IMR-90 (cell line): ENCODE results near the gene UPK1B. TPM values are rescaled to one million over a fixed set of nuclear protein-coding genes. Genes with fewer than 3 reads are reported as not detected.

Source experiments
- ATAC-seq: fragments of 200-7000 bp; cut with Tn5 transposase; 2 replicates; pipeline ENCODE4 v1.9.1; 2020; ENCODE audit warnings: low read depth, mild to moderate bottlenecking, moderate library complexity
- BruUV-seq: library from RNA; stranded (reverse); fragments of 400-500 nt; replicated peaks from 2 replicates; lab custom pipeline; 2021; lab: Mats Ljungman, UMichigan
- CTCF ChIA-PET: fragments of 300-600 bp; formaldehyde crosslinking; extraction: SDS; loops from one replicate; lab custom pipeline; 2021; ENCODE audit warnings: antibody characterized with exemption; lab: Yijun Ruan, JAX
- POLR2A ChIA-PET: fragments of 300-600 bp; sonication (Branson Sonifier 250); formaldehyde crosslinking; loops from one replicate; lab custom pipeline; 2022; ENCODE audit warnings: antibody characterized with exemption; ENCODE audit not compliant: unreplicated experiment; lab: Charles Lee
- DNase-seq: peaks from one replicate; pipeline ENCODE4 v3.0.0; 2013
- H2AFZ ChIP-seq: replicated peaks from 2 replicates; pipeline ENCODE3; 2013; ENCODE audit warnings: low read length, mild to moderate bottlenecking; ENCODE audit not compliant: poor library complexity
- H2AK5ac ChIP-seq: 2 replicates; pipeline ENCODE4 v1.6.1; 2013; ENCODE audit warnings: low read depth, low read length, inconsistent platforms
- H2AK9ac ChIP-seq: replicated peaks from 2 replicates; pipeline ENCODE3; 2013; ENCODE audit warnings: mild to moderate bottlenecking, low read depth, low read length, moderate library complexity; ENCODE audit not compliant: poor library complexity
- H2BK120ac ChIP-seq: 2 replicates; pipeline ENCODE4 v1.6.1; 2013; ENCODE audit warnings: low read depth, low read length, inconsistent platforms
- H2BK15ac ChIP-seq: 3 replicates; pipeline ENCODE4 v1.6.1; 2013; ENCODE audit warnings: low read depth, low read length, inconsistent platforms
- H2BK20ac ChIP-seq: 2 replicates; pipeline ENCODE4 v1.6.1; 2013; ENCODE audit warnings: low read depth, mild to moderate bottlenecking, inconsistent platforms, low read length, moderate library complexity
- H2BK5ac ChIP-seq: 2 replicates; pipeline ENCODE4 v1.6.1; 2013; ENCODE audit warnings: mild to moderate bottlenecking, low read depth, low read length, inconsistent platforms; ENCODE audit not compliant: poor library complexity, severe bottlenecking
- H3K14ac ChIP-seq: replicated peaks from 2 replicates; pipeline ENCODE4 v1.6.1; 2013; ENCODE audit warnings: low read depth, low read length, inconsistent platforms
- H3K18ac ChIP-seq: 2 replicates; pipeline ENCODE4 v1.6.1; 2013; ENCODE audit warnings: low read depth, low read length, control low read depth
- H3K23ac ChIP-seq: 2 replicates; pipeline ENCODE4 v1.6.1; 2013; ENCODE audit warnings: low read depth, low read length, inconsistent platforms
- H3K27ac ChIP-seq: 2 replicates; pipeline ENCODE4 v1.5.1; 2013; ENCODE audit warnings: mild to moderate bottlenecking, control low read depth, low read length; ENCODE audit not compliant: insufficient read depth
- H3K27me3 ChIP-seq: 2 replicates; pipeline ENCODE4 v1.6.1; 2013; ENCODE audit warnings: low read length; ENCODE audit not compliant: control insufficient read depth, insufficient read depth
- H3K36me3 ChIP-seq: 2 replicates; pipeline ENCODE4 v1.6.1; 2013; ENCODE audit warnings: low read length, mixed read lengths; ENCODE audit not compliant: control insufficient read depth, insufficient read depth
- H3K4ac ChIP-seq: 2 replicates; pipeline ENCODE4 v1.6.1; 2013; ENCODE audit warnings: low read depth, low read length, inconsistent platforms
- H3K4me1 ChIP-seq: 2 replicates; pipeline ENCODE4 v1.6.1; 2013; ENCODE audit warnings: low read length, mixed read lengths; ENCODE audit not compliant: control insufficient read depth, insufficient read depth
- H3K4me2 ChIP-seq: 2 replicates; pipeline ENCODE4 v1.6.1; 2013; ENCODE audit warnings: low read depth, mild to moderate bottlenecking, control low read depth, low read length, moderate library complexity
- H3K4me3 ChIP-seq: 2 replicates; pipeline ENCODE4 v1.5.1; 2013; ENCODE audit warnings: low read depth, mild to moderate bottlenecking, control low read depth, low read length, moderate library complexity; ENCODE audit not compliant: insufficient read depth
- H3K56ac ChIP-seq: 2 replicates; pipeline ENCODE4 v1.6.1; 2013; ENCODE audit warnings: low read length, inconsistent platforms; ENCODE audit not compliant: insufficient read depth; ENCODE audit errors: extremely low read depth
- H3K79me1 ChIP-seq, 2 experiments: 2 replicates each; pipeline ENCODE4 v1.6.1; 2013; ENCODE audit warnings: low read length in 2 of 2, inconsistent platforms in 1 of 2, low read depth in 1 of 2
- H3K9ac ChIP-seq: 2 replicates; pipeline ENCODE4 v1.6.1; 2013; ENCODE audit warnings: low read depth, low read length, control low read depth
- H3K9me1 ChIP-seq: 2 replicates; pipeline ENCODE4 v1.6.1; 2013; ENCODE audit warnings: low read length, inconsistent platforms; ENCODE audit not compliant: insufficient read depth
- H3K9me3 ChIP-seq: 2 replicates; pipeline ENCODE4 v1.6.1; 2013; ENCODE audit warnings: low read length; ENCODE audit not compliant: control insufficient read depth, insufficient read depth
- H4K20me1 ChIP-seq: 2 replicates; pipeline ENCODE4 v1.6.1; 2013; ENCODE audit warnings: low read length, inconsistent platforms; ENCODE audit not compliant: insufficient read depth
- H4K5ac ChIP-seq: 2 replicates; pipeline ENCODE4 v1.6.1; 2013; ENCODE audit warnings: mild to moderate bottlenecking, low read depth, low read length, control low read depth
- H4K8ac ChIP-seq, 2 experiments: 2 replicates each; pipeline ENCODE4 v1.6.1; 2013; ENCODE audit warnings: low read depth in 2 of 2, low read length in 2 of 2, control low read depth in 1 of 2, inconsistent platforms in 1 of 2
- H4K91ac ChIP-seq: 2 replicates; pipeline ENCODE4 v1.6.1; 2013; ENCODE audit warnings: low read depth, low read length, inconsistent platforms; ENCODE audit not compliant: insufficient read depth
- MXI1 ChIP-seq: IDR thresholded peaks from 2 replicates; pipeline ENCODE4 v1.6.1; 2012; ENCODE audit warnings: low read depth, mild to moderate bottlenecking, low read length, moderate library complexity, borderline replicate concordance
- RAD21 ChIP-seq: IDR thresholded peaks from 2 replicates; pipeline ENCODE4 v1.6.1; 2012; ENCODE audit warnings: low read length, improper control_type of control experiment
- RFX5 ChIP-seq: IDR thresholded peaks from 2 replicates; pipeline ENCODE4 v1.8.0; 2012; ENCODE audit warnings: low read depth, mild to moderate bottlenecking, low read length, moderate library complexity
- SMC3 ChIP-seq: fragments of 150-350 bp; IDR thresholded peaks from 2 replicates; pipeline ENCODE4 v1.6.1; 2016; ENCODE audit warnings: low read depth, mild to moderate bottlenecking, antibody characterized with exemption, low read length, moderate library complexity
- USF2 ChIP-seq: fragments of 150-350 bp; IDR thresholded peaks from 2 replicates; pipeline ENCODE4 v1.6.1; 2017; ENCODE audit warnings: mild to moderate bottlenecking, antibody characterized with exemption, low read length, low read depth
- WGBS, 2 experiments: methylation state at CpG; one replicate each; pipeline versions ENCODE4 v1.1.5 to v1.1.7; 2013; ENCODE audit warnings: missing lambda C conversion rate in 2 of 2; ENCODE audit not compliant: insufficient read length in 1 of 2; ENCODE audit errors: extremely low coverage in 2 of 2; 5-methylcytosine and 5-hydroxymethylcytosine counted together
- dilution Hi-C: fragments of 300-500 bp; cut with HindIII; formaldehyde crosslinking; loops from one replicate; pipeline ENCODE4 v1.14.3; 2018; ENCODE audit warnings: low sequenced_read_pairs; ENCODE audit not compliant: unreplicated experiment
- in situ Hi-C: fragments of 300-500 bp; cut with MboI; formaldehyde crosslinking; loops from 3 replicates; pipeline ENCODE4 v1.14.3; 2019; ENCODE audit warnings: low sequenced_read_pairs, inconsistent platforms, mixed read lengths
- intact Hi-C: fragments of 100-400 bp; cut with micrococcal nuclease; formaldehyde crosslinking; loops from 2 replicates; pipeline ENCODE4 v1.10.0; 2022
- polyA plus RNA-seq, 3 experiments: library from polyadenylated mRNA; depleted of rRNA; stranded (reverse); fragments of >200 nt; gene quantifications; 2 replicates each; pipeline ENCODE4 v1.2.3, GENCODE V29; 2012; ENCODE audit warnings: low replicate concordance in 1 of 3
- total RNA-seq: library from RNA; depleted of rRNA; stranded (reverse); fragments of >200 nt; gene quantifications from 2 replicates; pipeline ENCODE4 v1.2.3, GENCODE V29; 2012

The UPK1B gene
- total and polyA plus RNA-seq, 2 of the 4 experiments (the other 2 are of a cell fraction), result 0.36 to 0.55 TPM

GRCh38 chr3:119225121-119225520 is 51.7 kb downstream of the UPK1B start:
- dilution Hi-C loops, result no loop called here
- in situ Hi-C loops, result no loop called here

More at GRCh38 chr3:119225121-119225520, 51.7 kb downstream of the UPK1B start:
- no CpG with 5 or more reads among the region's 3 CpGs for WGBS, 2 experiments
- peaks cover 51% of the 10 kb centered on the region for H3K36me3 ChIP-seq
- H2AFZ ChIP-seq, result no peak overlapping the region
- TF ChIP-seq SMC3 (no peak), MXI1 (no peak), USF2 (no peak), RAD21 (no peak), RFX5 (no peak)
- ChIA-PET POLR2A (interaction anchor here (0.6 kb wide), 1 partner anchor 8 kb away, joined by 5 read pairs; no protein-coding TSS in a partner anchor), CTCF (interaction anchor here (1.2 kb wide), 1 partner anchor 256 kb away, joined by 3 read pairs; no protein-coding TSS in a partner anchor)
- no peak overlapping the region for H2BK15ac ChIP-seq
- H3K23ac ChIP-seq, result no peak overlapping the region
- BruUV-seq, result no TSS peak
- no peak overlapping the region for H3K4ac ChIP-seq
- no peak overlapping the region for H3K18ac ChIP-seq
- no peak overlapping the region for H4K91ac ChIP-seq
- H2AK9ac ChIP-seq, result no peak overlapping the region
- H2BK5ac ChIP-seq, result no peak overlapping the region
- DNase-seq, result no peak
- no peak overlapping the region for H2AK5ac ChIP-seq
- no peak overlapping the region for H3K9ac ChIP-seq
- H3K79me1 ChIP-seq, result peaks cover 25 to 38% of the 10 kb centered on the region in 2 experiments
- peaks cover 13% of the 10 kb centered on the region for H3K9me1 ChIP-seq
- H3K14ac ChIP-seq, result no peak overlapping the region
- H3K4me2 ChIP-seq, result no peak overlapping the region
- H2BK120ac ChIP-seq, result no peak overlapping the region
- no peak overlapping the region for H2BK20ac ChIP-seq
- H4K20me1 ChIP-seq, result no peaks in the 10 kb centered on the region
- H3K27ac ChIP-seq, result no peak overlapping the region
- H4K8ac ChIP-seq, result no peak overlapping the region
- peaks cover 13% of the 10 kb centered on the region for H3K4me1 ChIP-seq
- no peaks in the 10 kb centered on the region for H3K27me3 ChIP-seq
- no peak overlapping the region for H4K5ac ChIP-seq
- no peak overlapping the region for H3K56ac ChIP-seq
- ATAC-seq, result no peak
- H3K9me3 ChIP-seq, result no peaks in the 10 kb centered on the region
- no peak overlapping the region for H3K4me3 ChIP-seq
- intact Hi-C loops, result loop anchor here (5.0 kb wide), 2 partner anchors 33 to 128 kb away; no protein-coding TSS in a partner anchor
